H1 (cell line): ENCODE measurements around the gene HEBP1. TPM values are rescaled to one million over a fixed set of nuclear protein-coding genes. Genes with fewer than 3 reads are reported as not detected.

Source experiments
- CHD7 ChIP-seq: fragments of 300-600 bp; sonication (generic); IDR thresholded peaks from 2 replicates; pipeline ENCODE4 v1.7.1; 2012; ENCODE audit warnings: low read length, moderate library complexity, mild to moderate bottlenecking, inconsistent platforms; ENCODE audit not compliant: insufficient replicate concordance
- CREB1 ChIP-seq: IDR thresholded peaks from 2 replicates; pipeline ENCODE4 v1.6.1; 2012; ENCODE audit warnings: inconsistent platforms
- EGR1 ChIP-seq: IDR thresholded peaks from 2 replicates; pipeline ENCODE4 v1.6.1; 2011; ENCODE audit warnings: low read depth, low read length, borderline replicate concordance
- FOSL1 ChIP-seq: IDR thresholded peaks from 2 replicates; pipeline ENCODE4 v1.6.1; 2011; ENCODE audit warnings: mild to moderate bottlenecking, low read depth, low read length, moderate library complexity; ENCODE audit not compliant: insufficient read depth
- HDAC2 ChIP-seq, 2 experiments: fragments of 300-600 bp in 1 of 2; sonication (generic) in 1 of 2; IDR thresholded peaks; 2 replicates each; pipeline ENCODE4 v1.6.1; 2011 to 2012; ENCODE audit warnings: low read depth in 2 of 2, low read length in 2 of 2, mild to moderate bottlenecking in 2 of 2, moderate library complexity in 2 of 2, borderline replicate concordance in 1 of 2, inconsistent platforms in 1 of 2
- SAP30 ChIP-seq: fragments of 300-600 bp; sonication (generic); IDR thresholded peaks from 2 replicates; pipeline ENCODE4 v1.7.1; 2012; ENCODE audit warnings: low read length, moderate library complexity, mild to moderate bottlenecking, inconsistent platforms; ENCODE audit not compliant: insufficient read depth, insufficient replicate concordance
- SIRT6 ChIP-seq: IDR thresholded peaks from one replicate; pipeline ENCODE4 v1.7.1; 2012; ENCODE audit warnings: low read length, inconsistent platforms
- SP1 ChIP-seq: IDR thresholded peaks from 2 replicates; pipeline ENCODE4 v1.6.1; 2011; ENCODE audit warnings: low read depth, low read length
- SUZ12 ChIP-seq: fragments of 200-600 bp; sonication (generic); IDR thresholded peaks from 2 replicates; pipeline ENCODE4 v1.6.1; 2012; ENCODE audit warnings: mild to moderate bottlenecking, inconsistent platforms, low read length, moderate library complexity, mixed read lengths
- TAF1 ChIP-seq: IDR thresholded peaks from 2 replicates; pipeline ENCODE4 v1.6.1; 2011; ENCODE audit warnings: mild to moderate bottlenecking, low read depth, low read length
- TBP ChIP-seq: IDR thresholded peaks from 2 replicates; pipeline ENCODE4 v1.6.1; 2011; ENCODE audit warnings: low read depth, low read length, improper control_type of control experiment
- ZNF274 ChIP-seq: IDR thresholded peaks from 2 replicates; pipeline ENCODE4 v1.7.0; 2012; ENCODE audit warnings: low read length, borderline replicate concordance; ENCODE audit errors: extremely low read depth
- polyA plus RNA-seq, 7 experiments: library from polyadenylated mRNA; depleted of rRNA in 3 of 7; stranded (reverse) in 5 of 7; unstranded in 2 of 7; fragments of >200 nt in 5 of 7; fragments of 200-250 nt in 2 of 7; gene quantifications; 1 replicate in 5 of 7; 2 replicates in 1 of 7; 4 replicates in 1 of 7; pipeline versions ENCODE4 v1.2.1 to v1.2.3, GENCODE V29; 2011 to 2013; ENCODE audit warnings: missing spikeins in 2 of 7, mixed read lengths in 2 of 7
- total RNA-seq: library from RNA; stranded (reverse); fragmentation: NEBNext Ultra II Directional; extraction: Animal tissue kit (Norgen Biotek cat#: 25700); gene quantifications from 2 replicates; pipeline ENCODE4 v1.2.1, GENCODE V29; 2021

Gene HEBP1
- total and polyA plus RNA-seq, 2 of the 8 experiments (the other 6 are each of a cell fraction or from before 2014, with no cell fraction given): 30.8 to 56.1 TPM

- TF ChIP-seq CHD7 (no peak), SIRT6 (no peak), SAP30 (no peak), CREB1 (no peak), TAF1 (no peak), HDAC2 (IDR thresholded peaks at IDR 0.05; ENCODE audit: borderline replicate concordance in 1 of 2, low read depth in 2 of 2, low read length in 2 of 2) (no peak), ZNF274 (no peak), SUZ12 (no peak), FOSL1 (no peak), TBP (no peak), EGR1 (no peak), SP1 (no peak)
Observed at GRCh38 chr12:12973019-12973418, 27.0 kb downstream of the HEBP1 start (continued).
